GM21360 (cell line): ENCODE data around the gene GRK1.

Source experiments
- ATAC-seq: cut with Tn5 transposase; IDR thresholded peaks from one replicate; pipeline ENCODE4 v1.9.1; 2021; ENCODE audit warnings: mild to moderate bottlenecking, moderate library complexity; ENCODE audit not compliant: unreplicated experiment

GRK1 gene

GRCh38 chr13:113754691-113755090 lies 87.7 kb downstream of the GRK1 start:
- ATAC-seq = no peak

- ATAC-seq = no peak
Observed at GRCh38 chr13:113756441-113757097, 89.5 kb downstream of the GRK1 start.

- ATAC-seq = peak; percentile 81
Observed at GRCh38 chr13:113758651-113759524, 91.9 kb downstream of the GRK1 start, which contains the start of gene TMEM255B. TMEM255B (plus strand) TSS chr13:113759226; CDS start chr13:113759270, 44 bp downstream.

- ATAC-seq = no peak
Observed at GRCh38 chr13:113759525-113760137, 92.6 kb downstream of the GRK1 start.

- no peak for ATAC-seq
Observed at GRCh38 chr13:113761136-113761535, 94.1 kb downstream of the GRK1 start.

- ATAC-seq = no peak
Observed at GRCh38 chr13:113762075-113762474, 95.1 kb downstream of the GRK1 start.

- ATAC-seq = no peak
Observed at GRCh38 chr13:113762538-113762937, 95.5 kb downstream of the GRK1 start.

GRCh38 chr13:113763254-113763653 lies 96.2 kb downstream of the GRK1 start:
- no peak for ATAC-seq

GRCh38 chr13:113763961-113764792 lies 97.2 kb downstream of the GRK1 start:
- no peak for ATAC-seq

- ATAC-seq = no peak
Observed at GRCh38 chr13:113764793-113765563, 98.0 kb downstream of the GRK1 start.

- no peak for ATAC-seq
Observed at GRCh38 chr13:113765564-113765910, 98.5 kb downstream of the GRK1 start.

- ATAC-seq = no peak
Observed at GRCh38 chr13:113766035-113766800, 99.2 kb downstream of the GRK1 start.

GRCh38 chr13:113767366-113767765 lies 100.3 kb downstream of the GRK1 start:
- ATAC-seq = no peak

GRCh38 chr13:113768018-113768905 lies 101.2 kb downstream of the GRK1 start:
- ATAC-seq = no peak

- no peak for ATAC-seq
Observed at GRCh38 chr13:113769106-113769505, 102.1 kb downstream of the GRK1 start.

GRCh38 chr13:113769881-113770280 lies 102.9 kb downstream of the GRK1 start:
- no peak for ATAC-seq

GRCh38 chr13:113770441-113770840 lies 103.4 kb downstream of the GRK1 start:
- no peak for ATAC-seq

GRCh38 chr13:113770937-113771336 lies 103.9 kb downstream of the GRK1 start:
- ATAC-seq = no peak
